ENCODE data around the gene XIRP2. TPM values are rescaled to one million over a fixed set of nuclear protein-coding genes. Genes with fewer than 3 reads are reported as not detected.

XIRP2 gene, protein sequence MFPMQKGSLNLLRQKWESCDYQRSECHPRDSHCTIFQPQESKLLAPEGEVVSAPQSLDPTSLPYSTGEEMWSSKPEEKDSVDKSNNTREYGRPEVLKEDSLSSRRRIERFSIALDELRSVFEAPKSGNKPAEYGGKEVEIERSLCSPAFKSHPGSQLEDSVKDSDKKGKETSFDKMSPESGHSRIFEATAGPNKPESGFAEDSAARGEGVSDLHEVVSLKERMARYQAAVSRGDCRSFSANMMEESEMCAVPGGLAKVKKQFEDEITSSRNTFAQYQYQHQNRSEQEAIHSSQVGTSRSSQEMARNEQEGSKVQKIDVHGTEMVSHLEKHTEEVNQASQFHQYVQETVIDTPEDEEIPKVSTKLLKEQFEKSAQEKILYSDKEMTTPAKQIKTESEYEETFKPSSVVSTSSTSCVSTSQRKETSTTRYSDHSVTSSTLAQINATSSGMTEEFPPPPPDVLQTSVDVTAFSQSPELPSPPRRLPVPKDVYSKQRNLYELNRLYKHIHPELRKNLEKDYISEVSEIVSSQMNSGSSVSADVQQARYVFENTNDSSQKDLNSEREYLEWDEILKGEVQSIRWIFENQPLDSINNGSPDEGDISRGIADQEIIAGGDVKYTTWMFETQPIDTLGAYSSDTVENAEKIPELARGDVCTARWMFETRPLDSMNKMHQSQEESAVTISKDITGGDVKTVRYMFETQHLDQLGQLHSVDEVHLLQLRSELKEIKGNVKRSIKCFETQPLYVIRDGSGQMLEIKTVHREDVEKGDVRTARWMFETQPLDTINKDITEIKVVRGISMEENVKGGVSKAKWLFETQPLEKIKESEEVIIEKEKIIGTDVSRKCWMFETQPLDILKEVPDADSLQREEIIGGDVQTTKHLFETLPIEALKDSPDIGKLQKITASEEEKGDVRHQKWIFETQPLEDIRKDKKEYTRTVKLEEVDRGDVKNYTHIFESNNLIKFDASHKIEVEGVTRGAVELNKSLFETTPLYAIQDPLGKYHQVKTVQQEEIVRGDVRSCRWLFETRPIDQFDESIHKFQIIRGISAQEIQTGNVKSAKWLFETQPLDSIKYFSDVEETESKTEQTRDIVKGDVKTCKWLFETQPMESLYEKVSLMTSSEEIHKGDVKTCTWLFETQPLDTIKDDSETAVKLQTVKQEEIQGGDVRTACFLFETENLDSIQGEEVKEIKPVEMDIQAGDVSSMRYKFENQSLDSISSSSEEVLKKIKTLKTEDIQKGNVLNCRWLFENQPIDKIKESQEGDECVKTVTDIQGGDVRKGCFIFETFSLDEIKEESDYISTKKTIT (N-terminal part only)
- not detected in 2 replicates for total RNA-seq (2014; rRNA removed; shearing (Covaris generic); ENCODE audit: low replicate concordance)

DNA sequence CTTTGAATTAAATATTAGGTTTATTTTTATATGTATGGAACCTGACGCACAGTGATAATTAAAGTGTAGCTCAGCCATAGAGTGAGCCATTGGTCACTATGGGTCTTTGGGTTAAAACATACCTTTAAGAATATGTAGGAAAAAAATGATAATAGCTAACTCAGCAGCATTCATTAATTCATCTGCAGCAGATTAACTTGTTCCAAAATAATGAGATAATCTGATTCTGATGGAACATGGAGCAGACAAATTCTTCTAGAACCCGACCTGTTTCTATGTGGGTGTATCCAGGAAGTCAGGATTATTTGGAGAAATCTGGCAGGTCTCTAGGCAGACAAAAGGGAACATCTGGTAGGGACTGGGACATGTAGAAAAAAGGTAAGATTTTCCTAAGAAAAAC, at the start of gene XIRP2:
Gene XIRP2, plus strand, starts transcription at position 301 of the 400 bp plus-strand sequence. CDS start 15,003 bp downstream, outside the sequence.
- Histone ChIP-seq H3K4me2 (ENCODE audit: low read depth, low read length, poor library complexity, severe bottlenecking) (no peak within 1 kb of the TSS), H3K36me3 (ENCODE audit: insufficient read depth, low read length) (no peaks in the 10 kb centered on the region), H2AFZ (ENCODE audit: low read length) (no peak within 1 kb of the TSS), H3K27ac (ENCODE audit: low read length) (no peak within 1 kb of the TSS), H3K9me3 (ENCODE audit: low read length) (no peaks in the 10 kb centered on the region), H3K4me3 (ENCODE audit: low read length) (no peak within 1 kb of the TSS), H4K20me1 (ENCODE audit: insufficient read depth, low read depth, low read length) (no peaks in the 10 kb centered on the region), H3K4me1 (ENCODE audit: low read length) (no peaks in the 10 kb centered on the region), H3K27me3 (ENCODE audit: low read length) (no peaks in the 10 kb centered on the region), H3K9ac (ENCODE audit: low read length) (no peak within 1 kb of the TSS), H3K9me2 (replicated peaks; ENCODE audit: insufficient read depth, low read length) (no peaks in the 10 kb centered on the region), H3K79me2 (ENCODE audit: low read length) (no peaks in the 10 kb centered on the region)
- no peak for DNase-seq

DNA sequence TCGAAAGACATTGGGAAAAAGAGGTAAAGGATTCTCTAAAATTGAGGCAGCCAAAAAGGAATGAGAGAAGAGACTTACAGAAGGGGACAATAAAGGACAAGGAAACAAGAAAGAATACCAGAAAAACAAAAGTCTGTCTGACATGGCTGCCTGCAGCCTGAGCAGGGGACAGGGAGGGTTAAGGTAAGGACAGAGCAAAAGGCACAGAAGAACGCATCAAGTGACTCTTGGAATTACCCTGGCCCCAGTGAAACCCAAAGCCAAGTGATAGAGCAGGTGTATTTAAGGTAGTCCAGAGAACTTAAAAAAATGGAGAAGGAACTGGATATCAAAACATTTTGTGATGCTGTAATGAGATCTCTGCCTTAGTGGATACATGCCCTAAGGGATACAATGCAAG, 47.1 kb upstream of the XIRP2 start:
- Histone ChIP-seq H3K4me2 (ENCODE audit: low read depth, low read length, poor library complexity, severe bottlenecking) (no peak overlapping the region), H3K36me3 (ENCODE audit: insufficient read depth, low read length) (no peaks in the 10 kb centered on the region), H3K9ac (ENCODE audit: low read length) (no peak overlapping the region)

DNA sequence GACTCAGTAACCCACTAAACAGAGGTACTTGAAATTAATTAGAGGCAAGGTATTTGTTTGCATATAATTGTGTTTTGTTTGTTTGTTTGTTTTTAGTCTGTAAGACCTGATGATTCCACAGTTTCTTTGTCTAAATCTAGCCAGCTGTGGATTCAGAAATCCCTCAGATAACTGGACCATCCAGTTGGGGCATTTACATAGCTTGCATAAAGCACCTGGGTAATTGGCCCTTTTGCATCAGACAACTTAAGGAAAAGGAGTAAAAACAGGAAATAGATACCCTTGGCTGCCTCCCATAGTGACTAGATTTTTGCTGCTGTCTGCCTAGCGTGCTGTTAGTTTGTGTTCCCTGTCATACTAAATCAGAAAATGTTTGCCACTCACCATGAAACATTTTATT, 46.6 kb upstream of the XIRP2 start:
- Histone ChIP-seq H3K9me3 (ENCODE audit: low read length) (peaks cover 9% of the 10 kb centered on the region), H3K36me3 (ENCODE audit: insufficient read depth, low read length) (no peaks in the 10 kb centered on the region), H3K4me2 (ENCODE audit: low read depth, low read length, poor library complexity, severe bottlenecking) (no peak overlapping the region), H2AFZ (ENCODE audit: low read length) (no peak overlapping the region; the same call in 1 of the 2 replicates), H3K27me3 (ENCODE audit: low read length) (no peaks in the 10 kb centered on the region), H3K27ac (ENCODE audit: low read length) (no peak overlapping the region), H3K9ac (ENCODE audit: low read length) (no peak overlapping the region), H4K20me1 (ENCODE audit: insufficient read depth, low read depth, low read length) (no peaks in the 10 kb centered on the region), H3K79me2 (ENCODE audit: low read length) (no peaks in the 10 kb centered on the region), H3K9me2 (replicated peaks; ENCODE audit: insufficient read depth, low read length) (no peaks in the 10 kb centered on the region), H3K4me3 (ENCODE audit: low read length) (no peak overlapping the region), H3K4me1 (ENCODE audit: low read length) (no peaks in the 10 kb centered on the region)
- DNase-seq, result no peak

More for the DNA sequence above, 47.1 kb upstream of the XIRP2 start:
- Histone ChIP-seq H3K79me2 (ENCODE audit: low read length) (no peaks in the 10 kb centered on the region), H3K4me1 (ENCODE audit: low read length) (no peaks in the 10 kb centered on the region), H4K20me1 (ENCODE audit: insufficient read depth, low read depth, low read length) (no peaks in the 10 kb centered on the region), H3K9me3 (ENCODE audit: low read length) (peaks cover 4% of the 10 kb centered on the region), H3K27me3 (ENCODE audit: low read length) (no peaks in the 10 kb centered on the region), H3K9me2 (replicated peaks; ENCODE audit: insufficient read depth, low read length) (no peaks in the 10 kb centered on the region), H3K4me3 (ENCODE audit: low read length) (no peak overlapping the region), H3K27ac (ENCODE audit: low read length) (no peak overlapping the region), H2AFZ (ENCODE audit: low read length) (no peak overlapping the region)
- DNase-seq, result no peak

DNA sequence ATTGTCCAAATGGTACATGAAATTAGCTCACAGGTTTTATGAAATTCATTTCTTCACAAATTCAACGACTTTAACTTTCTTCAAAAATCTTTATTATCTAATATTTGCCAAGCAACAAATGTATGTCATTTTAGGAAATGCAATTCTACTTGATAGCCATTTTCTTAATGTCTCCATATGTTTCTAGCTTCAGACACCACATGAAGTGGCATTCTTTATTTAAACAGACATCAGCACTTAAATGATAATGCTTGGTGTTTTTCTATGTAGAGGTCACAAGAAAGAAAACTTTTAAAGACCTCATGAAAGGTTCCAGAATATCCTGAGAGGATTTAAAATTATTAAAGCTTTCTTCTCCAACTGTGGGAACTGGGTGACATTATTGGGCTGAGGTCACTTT, 44.2 kb upstream of the XIRP2 start:
- Histone ChIP-seq H4K20me1 (ENCODE audit: insufficient read depth, low read depth, low read length) (no peaks in the 10 kb centered on the region), H3K9ac (ENCODE audit: low read length) (no peak overlapping the region)

DNA sequence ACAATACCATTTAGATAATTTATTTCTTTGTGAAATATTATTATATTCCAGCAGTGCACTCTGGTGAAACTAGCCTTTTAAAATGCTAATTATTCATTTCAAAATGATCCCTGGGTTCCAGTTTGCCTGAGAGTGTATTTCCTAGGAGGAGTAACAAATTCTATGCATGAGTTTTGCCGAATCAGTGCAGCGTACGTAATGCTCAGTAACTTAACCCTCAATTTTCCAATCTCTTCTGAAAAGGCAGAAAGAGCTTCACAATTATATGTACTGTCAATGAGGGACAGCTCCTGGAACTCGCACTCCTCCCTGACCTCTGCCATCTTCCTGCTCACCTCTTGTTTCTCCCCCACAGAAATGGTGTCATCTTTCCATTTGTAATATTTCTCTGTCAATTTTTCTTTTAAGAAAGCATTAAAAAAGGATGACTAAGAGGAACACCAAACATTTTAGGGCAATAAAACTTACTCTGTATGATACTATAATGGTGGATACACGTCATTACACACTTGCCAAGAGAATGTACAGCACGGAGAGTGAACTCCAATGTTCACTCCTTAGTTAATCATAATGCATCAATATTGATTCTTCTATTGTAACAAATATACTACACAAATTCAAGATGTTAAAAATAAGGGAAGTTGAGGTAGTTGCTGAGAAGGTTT, 25.7 kb upstream of the XIRP2 start:
- H3K9me2 ChIP-seq (replicated peaks; ENCODE audit: insufficient read depth, low read length), result no peaks in the 10 kb centered on the region
- H3K36me3 ChIP-seq (ENCODE audit: insufficient read depth, low read length), result no peaks in the 10 kb centered on the region
- H3K27me3 ChIP-seq (ENCODE audit: low read length), result no peaks in the 10 kb centered on the region
- H3K4me1 ChIP-seq (ENCODE audit: low read length), result no peaks in the 10 kb centered on the region
- H3K27ac ChIP-seq (ENCODE audit: low read length), result no peak overlapping the region
- no peak overlapping the region for H2AFZ ChIP-seq (ENCODE audit: low read length)
- H3K9ac ChIP-seq (ENCODE audit: low read length), result no peak overlapping the region
- no peak overlapping the region for H3K4me2 ChIP-seq (ENCODE audit: low read depth, low read length, poor library complexity, severe bottlenecking)
- no peaks in the 10 kb centered on the region for H3K9me3 ChIP-seq (ENCODE audit: low read length)
- no peak overlapping the region for H3K4me3 ChIP-seq (ENCODE audit: low read length)
- H3K79me2 ChIP-seq (ENCODE audit: low read length), result no peaks in the 10 kb centered on the region
- no peak for DNase-seq
- no peaks in the 10 kb centered on the region for H4K20me1 ChIP-seq (ENCODE audit: insufficient read depth, low read depth, low read length)

More for the DNA sequence above, 44.2 kb upstream of the XIRP2 start:
- H3K4me3 ChIP-seq (ENCODE audit: low read length), result no peak overlapping the region
- H3K36me3 ChIP-seq (ENCODE audit: insufficient read depth, low read length), result no peaks in the 10 kb centered on the region
- peaks cover 11% of the 10 kb centered on the region for H3K9me3 ChIP-seq (ENCODE audit: low read length)
- no peak overlapping the region for H3K4me2 ChIP-seq (ENCODE audit: low read depth, low read length, poor library complexity, severe bottlenecking)
- H2AFZ ChIP-seq (ENCODE audit: low read length), result no peak overlapping the region
- no peak overlapping the region for H3K27ac ChIP-seq (ENCODE audit: low read length)
- DNase-seq, result no peak
- H3K9me2 ChIP-seq (replicated peaks; ENCODE audit: insufficient read depth, low read length), result no peaks in the 10 kb centered on the region
- H3K4me1 ChIP-seq (ENCODE audit: low read length), result no peaks in the 10 kb centered on the region
- no peaks in the 10 kb centered on the region for H3K27me3 ChIP-seq (ENCODE audit: low read length)
- H3K79me2 ChIP-seq (ENCODE audit: low read length), result no peaks in the 10 kb centered on the region

DNA sequence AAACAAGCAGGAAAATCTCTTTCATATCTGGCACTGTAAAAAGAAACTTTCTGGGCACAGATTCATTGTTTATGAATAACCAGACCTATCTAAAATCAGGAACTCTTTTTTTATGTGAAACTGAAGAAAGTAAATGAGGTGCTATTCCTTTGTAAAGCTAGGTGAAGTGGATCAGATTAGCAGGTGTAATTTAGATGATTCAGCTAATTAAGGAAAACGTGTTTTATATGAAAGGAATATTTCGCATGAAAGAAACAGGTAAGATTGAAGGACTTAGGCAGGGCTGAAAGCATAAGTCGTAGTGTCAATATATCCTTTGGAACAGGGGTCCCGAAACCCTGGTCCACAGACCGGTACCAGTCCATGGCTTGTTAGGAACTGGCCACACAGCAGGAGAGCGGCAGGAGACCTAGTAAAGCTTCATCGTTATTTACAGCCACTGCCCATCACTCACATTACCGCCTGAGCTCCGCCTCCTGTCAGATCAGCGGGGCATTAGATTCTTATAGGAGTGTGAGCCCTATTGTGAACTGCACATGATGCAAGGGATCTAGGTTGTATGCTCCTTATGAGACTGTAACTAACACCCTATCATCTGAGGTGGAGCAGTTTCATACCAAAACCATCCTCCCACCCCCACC, 20.3 kb upstream of the XIRP2 start:
- Histone ChIP-seq H3K79me2 (ENCODE audit: low read length) (no peaks in the 10 kb centered on the region), H3K27me3 (ENCODE audit: low read length) (no peaks in the 10 kb centered on the region), H4K20me1 (ENCODE audit: insufficient read depth, low read depth, low read length) (no peaks in the 10 kb centered on the region), H3K9ac (ENCODE audit: low read length) (no peak overlapping the region), H3K9me2 (replicated peaks; ENCODE audit: insufficient read depth, low read length) (no peaks in the 10 kb centered on the region), H3K9me3 (ENCODE audit: low read length) (peaks cover 13% of the 10 kb centered on the region), H3K4me1 (ENCODE audit: low read length) (no peaks in the 10 kb centered on the region), H3K4me3 (ENCODE audit: low read length) (no peak overlapping the region), H3K4me2 (ENCODE audit: low read depth, low read length, poor library complexity, severe bottlenecking) (no peak overlapping the region), H3K27ac (ENCODE audit: low read length) (no peak overlapping the region), H3K36me3 (ENCODE audit: insufficient read depth, low read length) (no peaks in the 10 kb centered on the region), H2AFZ (ENCODE audit: low read length) (no peak overlapping the region)
- DNase-seq, result no peak

DNA sequence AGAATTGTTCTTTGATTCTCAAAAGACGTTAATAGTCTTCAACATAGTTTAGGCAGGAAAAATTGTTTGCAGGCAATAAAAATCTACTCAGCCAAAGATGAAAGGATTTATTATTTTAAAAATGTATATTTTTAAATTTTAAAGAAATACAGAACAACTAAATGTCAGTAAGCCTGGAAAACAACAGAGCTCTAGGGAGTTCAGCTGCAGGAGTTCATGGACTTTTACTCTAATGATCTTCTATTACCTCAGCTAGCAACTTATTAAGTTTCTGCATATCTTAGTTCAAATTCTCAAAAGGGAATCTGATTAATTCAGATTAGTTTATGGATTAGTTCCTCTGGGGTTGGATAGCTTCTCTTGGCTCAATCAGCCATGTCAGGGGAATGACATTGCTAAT, 17.9 kb upstream of the XIRP2 start:
- Histone ChIP-seq H3K27me3 (ENCODE audit: low read length) (no peaks in the 10 kb centered on the region), H3K9ac (ENCODE audit: low read length) (no peak overlapping the region), H3K9me2 (replicated peaks; ENCODE audit: insufficient read depth, low read length) (no peaks in the 10 kb centered on the region), H3K4me2 (ENCODE audit: low read depth, low read length, poor library complexity, severe bottlenecking) (no peak overlapping the region), H3K27ac (ENCODE audit: low read length) (no peak overlapping the region), H3K4me1 (ENCODE audit: low read length) (no peaks in the 10 kb centered on the region), H3K9me3 (ENCODE audit: low read length) (peaks cover 16% of the 10 kb centered on the region), H3K36me3 (ENCODE audit: insufficient read depth, low read length) (no peaks in the 10 kb centered on the region), H3K79me2 (ENCODE audit: low read length) (no peaks in the 10 kb centered on the region), H4K20me1 (ENCODE audit: insufficient read depth, low read depth, low read length) (no peaks in the 10 kb centered on the region), H2AFZ (ENCODE audit: low read length) (no peak overlapping the region), H3K4me3 (ENCODE audit: low read length) (no peak overlapping the region)
- no peak for DNase-seq

Data from Karpas-422 (cell line).